ENCODE results near the gene PLCB3.
A peak's percentile ranks its signal among the peaks of the same experiment; 100 is the strongest.

Gene PLCB3

GRCh38 chr11:64251016-64251752, at the start of gene PLCB3:
PLCB3 (plus strand) TSS chr11:64251530; CDS start chr11:64251650, 120 bp downstream.
- DNase-seq, result no peak

- no peak for DNase-seq
Measured at GRCh38 chr11:64201543-64201942, 49.8 kb upstream of the PLCB3 start.

GRCh38 chr11:64202992-64203391, 48.3 kb upstream of the PLCB3 start:
- no peak for DNase-seq

DNA sequence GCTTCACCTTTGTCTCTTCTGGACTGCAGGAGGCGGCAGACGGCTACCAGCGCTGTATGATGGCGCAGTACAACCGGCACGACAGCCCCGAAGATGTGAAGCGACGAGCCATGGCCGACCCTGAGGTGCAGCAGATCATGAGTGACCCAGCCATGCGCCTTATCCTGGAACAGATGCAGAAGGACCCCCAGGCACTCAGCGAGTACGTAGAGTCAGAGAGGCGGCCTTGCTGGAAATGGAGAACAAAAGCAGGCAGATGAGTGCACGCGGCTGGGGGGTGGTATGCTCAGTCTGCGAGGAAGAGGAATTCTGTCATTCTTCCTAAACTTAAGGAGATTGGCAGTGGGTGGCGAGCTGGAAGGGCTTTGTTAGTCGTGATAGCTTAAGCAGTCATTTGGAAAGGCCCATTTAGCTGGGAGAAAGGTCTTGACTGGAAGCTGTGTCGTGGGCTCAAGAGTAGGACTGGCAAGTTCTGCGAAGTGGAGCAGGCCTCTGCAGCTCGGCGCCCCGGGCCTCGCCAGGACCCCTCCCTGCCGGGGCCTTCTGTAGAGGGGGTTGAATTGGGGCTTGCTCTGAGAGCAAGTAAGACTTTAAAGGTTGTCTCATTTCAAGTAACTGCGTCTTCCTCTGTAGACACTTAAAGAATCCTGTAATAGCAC, 47.8 kb upstream of the PLCB3 start:
- no peak for DNase-seq

DNA sequence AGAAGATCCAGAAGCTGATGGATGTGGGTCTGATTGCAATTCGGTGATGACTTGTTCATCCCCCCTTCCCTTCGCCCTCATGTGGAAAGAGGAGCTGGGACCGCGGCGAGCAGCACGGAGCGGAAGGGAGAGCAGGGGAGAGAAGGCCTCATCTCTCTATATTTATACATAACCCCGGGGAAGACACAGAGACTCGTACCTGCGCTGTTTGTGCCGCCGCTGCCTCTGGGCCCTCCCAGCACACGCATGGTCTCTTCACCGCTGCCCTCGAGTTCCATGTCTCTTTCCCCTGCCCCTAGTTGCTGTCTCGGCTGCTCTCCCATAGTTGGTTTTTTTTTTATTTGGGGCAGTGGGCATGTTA, 47.3 kb upstream of the PLCB3 start:
- DNase-seq, result no peak

DNA sequence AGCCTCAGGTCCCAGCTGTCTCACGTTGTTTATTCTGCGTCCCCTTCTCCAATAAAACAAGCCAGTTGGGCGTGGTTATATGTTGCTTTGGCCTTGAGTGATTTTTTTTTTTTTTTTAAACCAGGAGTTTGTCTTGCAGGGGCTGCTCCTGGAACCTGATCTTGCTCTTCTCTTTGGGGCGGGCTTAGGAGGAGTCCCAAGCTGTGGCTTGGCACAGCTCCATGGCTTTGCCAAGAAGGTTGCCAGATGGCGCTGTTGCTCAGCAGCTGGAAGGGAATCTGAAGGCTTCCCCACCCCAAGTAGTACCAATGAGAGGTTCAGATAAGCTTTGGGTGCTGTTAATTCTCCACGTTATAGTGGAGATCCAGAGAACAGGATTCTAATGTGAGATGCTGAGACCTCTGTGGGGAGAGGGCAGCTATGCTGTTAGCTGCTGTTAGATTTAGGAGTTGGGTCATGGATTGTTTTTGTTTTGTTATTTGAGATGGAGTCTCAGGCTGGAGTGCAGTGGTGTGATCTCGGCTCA, 46.8 kb upstream of the PLCB3 start:
- peak; percentile 87 for DNase-seq

- DNase-seq, result peak; percentile 72
Measured at GRCh38 chr11:64206457-64207255, 44.7 kb upstream of the PLCB3 start, which contains the start of gene FERMT3. FERMT3 (plus strand) TSS chr11:64206721; CDS start chr11:64207365, 644 bp downstream.

DNA sequence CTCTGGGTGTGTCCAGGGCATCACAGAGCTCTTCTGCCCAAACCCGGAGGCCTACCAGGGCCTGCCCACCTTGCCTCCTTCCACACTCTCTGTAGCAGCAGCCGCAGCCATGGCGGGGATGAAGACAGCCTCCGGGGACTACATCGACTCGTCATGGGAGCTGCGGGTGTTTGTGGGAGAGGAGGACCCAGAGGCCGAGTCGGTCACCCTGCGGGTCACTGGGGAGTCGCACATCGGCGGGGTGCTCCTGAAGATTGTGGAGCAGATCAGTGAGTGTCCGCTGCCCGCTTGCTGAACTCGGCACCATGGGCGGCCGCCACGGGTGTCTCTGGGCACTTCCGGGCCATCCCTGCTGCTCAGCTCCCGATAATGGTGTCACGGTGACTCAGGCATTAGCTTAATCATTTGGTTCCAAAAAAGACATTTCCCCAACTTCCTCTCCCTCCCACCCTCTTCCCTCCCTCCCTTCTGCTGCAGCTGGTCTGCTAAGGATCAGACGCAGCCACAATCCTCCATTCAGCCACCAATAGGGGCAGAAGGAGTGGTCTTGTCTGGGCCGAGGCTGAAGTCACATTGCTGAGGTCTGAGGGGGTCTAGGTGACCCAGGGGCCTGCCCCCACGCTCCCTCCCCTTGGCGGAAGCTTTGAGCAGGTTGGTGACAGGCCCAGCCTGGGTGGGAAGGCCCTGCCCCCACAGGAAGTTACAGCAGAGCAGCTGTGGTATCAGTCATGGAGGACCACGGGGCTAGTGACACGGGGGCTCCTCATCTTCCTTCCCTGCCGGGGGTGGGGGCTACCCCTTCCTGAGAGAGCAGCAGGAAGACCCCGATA, 43.9 kb upstream of the PLCB3 start:
- DNase-seq, result peak; percentile 78

- no peak for DNase-seq
Measured at GRCh38 chr11:64208086-64208795, 43.1 kb upstream of the PLCB3 start.

GRCh38 chr11:64208796-64209562, 42.4 kb upstream of the PLCB3 start:
- DNase-seq, result no peak

DNA sequence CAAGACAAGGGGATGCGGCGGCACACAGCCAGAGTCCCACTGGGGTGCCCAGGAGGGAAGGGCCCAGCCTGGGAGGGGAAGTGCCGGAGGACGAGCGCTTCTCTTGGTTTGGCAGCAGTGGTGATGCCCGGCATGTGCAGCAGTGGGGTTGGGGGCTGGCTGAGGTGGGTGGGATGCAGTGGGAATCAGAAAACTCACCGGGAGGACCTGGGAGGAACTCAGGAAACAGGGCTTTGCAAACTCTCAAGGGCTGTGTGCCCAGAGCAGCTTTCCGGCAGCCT, 41.8 kb upstream of the PLCB3 start:
- no peak for DNase-seq

DNA sequence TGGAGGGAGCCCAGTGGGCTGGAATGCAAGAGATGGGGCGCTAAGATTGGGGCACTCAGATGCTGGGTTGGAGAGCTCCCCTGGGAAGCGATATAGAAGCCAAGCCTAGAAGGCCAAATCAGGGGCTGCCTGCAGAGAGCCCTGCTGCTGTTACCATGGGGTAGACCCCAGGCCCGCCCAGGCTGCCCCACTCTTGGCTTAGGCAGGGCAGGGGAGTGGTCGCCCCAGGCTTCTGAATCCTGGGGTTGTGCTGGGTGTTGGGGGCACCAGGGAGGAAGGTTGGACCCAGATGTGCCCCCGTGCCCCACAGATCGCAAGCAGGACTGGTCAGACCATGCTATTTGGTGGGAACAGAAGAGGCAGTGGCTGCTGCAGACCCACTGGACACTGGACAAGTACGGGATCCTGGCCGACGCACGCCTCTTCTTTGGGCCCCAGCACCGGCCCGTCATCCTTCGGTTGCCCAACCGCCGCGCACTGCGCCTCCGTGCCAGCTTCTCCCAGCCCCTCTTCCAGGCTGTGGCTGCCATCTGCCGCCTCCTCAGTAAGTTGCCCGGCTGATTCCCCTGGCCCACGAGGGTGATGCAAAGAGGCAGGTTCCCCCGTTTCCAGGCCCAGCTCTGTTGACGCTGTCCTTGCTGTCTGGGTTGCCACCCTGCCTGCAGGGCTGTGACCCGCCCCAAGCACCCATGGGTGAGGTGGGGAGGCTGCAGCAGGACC, 40.9 kb upstream of the PLCB3 start:
- DNase-seq, result no peak

DNA sequence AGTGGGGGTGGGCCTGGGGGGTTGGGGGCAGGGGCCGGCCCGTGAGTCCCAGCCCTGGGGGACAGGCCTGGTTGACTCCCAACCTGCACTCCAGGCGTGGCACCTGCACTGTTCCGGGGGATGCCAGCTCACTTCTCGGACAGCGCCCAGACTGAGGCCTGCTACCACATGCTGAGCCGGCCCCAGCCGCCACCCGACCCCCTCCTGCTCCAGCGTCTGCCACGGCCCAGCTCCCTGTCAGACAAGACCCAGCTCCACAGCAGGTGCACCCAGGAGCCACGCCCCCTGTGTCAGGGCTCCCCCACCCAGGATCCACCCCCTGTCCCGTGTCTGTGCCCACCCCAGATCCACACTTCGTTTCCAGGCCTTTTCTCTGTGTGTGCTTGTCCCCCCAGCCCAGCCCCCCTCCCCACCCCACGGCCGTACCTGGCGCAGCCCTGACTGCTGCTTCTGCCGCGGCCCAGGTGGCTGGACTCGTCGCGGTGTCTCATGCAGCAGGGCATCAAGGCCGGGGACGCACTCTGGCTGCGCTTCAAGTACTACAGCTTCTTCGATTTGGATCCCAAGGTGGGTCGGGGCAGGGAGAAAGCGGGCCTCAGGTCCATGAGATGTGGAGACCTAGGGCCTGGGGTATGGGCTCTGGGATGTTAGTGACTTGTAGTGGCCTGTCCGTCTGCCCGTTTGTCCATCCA, 40.0 kb upstream of the PLCB3 start:
- DNase-seq, result no peak

DNA sequence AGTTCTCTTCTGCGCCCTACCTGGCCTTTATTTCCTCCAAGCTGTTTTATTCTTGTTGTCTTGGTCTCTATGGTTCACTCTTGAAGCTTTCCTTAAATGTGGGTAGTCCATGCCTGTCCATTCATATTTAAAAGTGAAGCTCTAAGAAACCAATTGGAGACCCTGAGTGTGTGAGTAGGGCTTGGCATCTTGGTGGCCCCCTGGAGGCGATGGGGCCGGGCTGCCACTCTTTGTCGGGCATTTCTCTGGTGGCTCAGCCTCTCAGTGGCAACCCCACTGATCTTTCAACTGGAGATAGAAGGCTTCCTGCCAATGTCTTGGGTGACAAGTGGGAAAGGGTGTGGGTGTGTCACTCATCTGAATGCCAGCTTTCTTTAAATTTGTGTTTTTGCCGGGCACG, 34.5 kb upstream of the PLCB3 start:
- DNase-seq, result no peak

DNA sequence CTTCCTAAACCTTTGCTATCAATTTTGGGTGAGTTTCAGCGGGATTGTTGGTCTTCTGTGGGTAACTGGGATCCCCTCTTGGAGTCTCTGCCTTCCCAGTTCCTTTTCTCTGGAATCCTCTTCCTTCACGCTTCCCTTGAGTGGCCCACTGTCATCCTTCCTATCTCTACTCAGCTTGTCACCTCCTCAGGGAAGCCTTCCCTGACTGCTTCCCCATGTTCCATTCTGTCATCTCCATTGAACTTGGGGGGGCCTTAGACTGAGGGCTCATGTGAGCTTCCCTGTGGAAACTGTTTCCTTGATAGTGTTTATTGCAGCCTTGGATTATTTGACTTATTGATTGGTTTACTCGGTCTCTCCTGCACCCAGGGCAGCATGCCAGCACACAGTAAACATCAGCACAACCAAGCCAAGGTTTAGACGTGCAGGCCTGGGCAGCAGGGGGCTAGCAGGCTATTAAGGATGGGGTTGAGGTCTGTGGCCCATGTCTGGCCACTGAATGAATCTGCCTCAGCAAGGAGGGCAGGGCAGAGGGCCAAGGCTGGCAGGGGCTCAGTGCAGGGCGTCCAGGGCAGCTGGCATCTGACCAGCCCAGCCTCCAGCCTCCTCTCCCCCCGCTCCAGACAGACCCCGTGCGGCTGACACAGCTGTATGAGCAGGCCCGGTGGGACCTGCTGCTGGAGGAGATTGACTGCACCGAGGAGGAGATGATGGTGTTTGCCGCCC, 32.5 kb upstream of the PLCB3 start:
- no peak for DNase-seq

GRCh38 chr11:64219354-64219684, 32.0 kb upstream of the PLCB3 start:
- no peak for DNase-seq

DNA sequence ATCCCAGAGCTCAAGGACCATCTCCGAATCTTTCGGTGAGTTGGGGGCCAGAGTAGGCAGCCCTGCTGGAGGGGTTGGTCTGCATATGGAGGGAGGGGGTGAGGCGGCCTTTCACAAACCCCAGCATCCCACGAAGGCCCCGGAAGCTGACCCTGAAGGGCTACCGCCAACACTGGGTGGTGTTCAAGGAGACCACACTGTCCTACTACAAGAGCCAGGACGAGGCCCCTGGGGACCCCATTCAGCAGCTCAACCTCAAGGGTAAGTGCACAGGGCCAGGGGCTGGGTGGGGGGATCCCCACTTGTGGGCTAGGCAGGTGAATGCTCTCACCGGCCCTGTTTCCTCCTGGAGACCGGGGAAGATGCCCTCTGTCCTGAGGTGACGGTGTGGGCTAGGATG, 31.6 kb upstream of the PLCB3 start:
- no peak for DNase-seq

GRCh38 chr11:64220271-64220670, 31.1 kb upstream of the PLCB3 start:
- DNase-seq, result no peak

GRCh38 chr11:64220798-64221197, 30.5 kb upstream of the PLCB3 start:
- no peak for DNase-seq

GRCh38 chr11:64222651-64223000, 28.7 kb upstream of the PLCB3 start:
- no peak for DNase-seq

All from CD4-positive, alpha-beta T cell treated with Interleukin-4 for 4 hours (primary cell).